GM23248 (cell line): Measurements from ENCODE around the gene ZBTB16. TPM values are rescaled to one million over a fixed set of nuclear protein-coding genes. Genes with fewer than 3 reads are reported as not detected.

Experiments
- DNase-seq: peaks from one replicate; pipeline ENCODE4 v3.0.0-alpha.2; 2015
- H2AFZ ChIP-seq: fragments of 200-600 bp; sonication (generic); 2 replicates; pipeline ENCODE4 v1.6.1; 2016; ENCODE audit warnings: antibody characterized with exemption
- H3F3A ChIP-seq: fragments of 200-600 bp; sonication (generic); 2 replicates; pipeline ENCODE4 v1.6.1; 2016; ENCODE audit warnings: mild to moderate bottlenecking, antibody characterized with exemption, mixed run types; ENCODE audit not compliant: insufficient read depth
- H3K27ac ChIP-seq: fragments of 200-600 bp; sonication (generic); 2 replicates; pipeline ENCODE4 v1.5.1; 2016; ENCODE audit warnings: mild to moderate bottlenecking
- H3K27me3 ChIP-seq: fragments of 200-600 bp; sonication (generic); replicated peaks from 2 replicates; pipeline ENCODE4 v1.6.1; 2016; ENCODE audit warnings: mild to moderate bottlenecking; ENCODE audit not compliant: insufficient read depth
- H3K36me3 ChIP-seq: fragments of 200-600 bp; sonication (generic); 2 replicates; pipeline ENCODE4 v1.6.1; 2016; ENCODE audit warnings: low read depth, mild to moderate bottlenecking
- H3K4me1 ChIP-seq: fragments of 200-600 bp; sonication (generic); 2 replicates; pipeline ENCODE4 v1.6.1; 2016; ENCODE audit warnings: mild to moderate bottlenecking; ENCODE audit not compliant: insufficient read depth
- H3K4me2 ChIP-seq: fragments of 200-600 bp; sonication (generic); one replicate; pipeline ENCODE4 v1.6.1; 2016; ENCODE audit warnings: mild to moderate bottlenecking; ENCODE audit not compliant: unreplicated experiment
- H3K4me3 ChIP-seq: fragments of 200-600 bp; sonication (generic); 2 replicates; pipeline ENCODE4 v1.5.1; 2016; ENCODE audit warnings: mild to moderate bottlenecking
- H3K79me2 ChIP-seq: fragments of 200-600 bp; sonication (generic); 2 replicates; pipeline ENCODE4 v1.6.1; 2016; ENCODE audit warnings: mild to moderate bottlenecking; ENCODE audit not compliant: insufficient read depth
- H3K9ac ChIP-seq: fragments of 200-600 bp; sonication (generic); 2 replicates; pipeline ENCODE4 v1.6.1; 2016; ENCODE audit warnings: mild to moderate bottlenecking
- H3K9me2 ChIP-seq: fragments of 200-600 bp; sonication (generic); 2 replicates; pipeline ENCODE4 v1.6.1; 2016; ENCODE audit warnings: mixed run types, mild to moderate bottlenecking, moderate library complexity; ENCODE audit not compliant: insufficient read depth
- H3K9me3 ChIP-seq: fragments of 200-600 bp; sonication (generic); one replicate; pipeline ENCODE4 v1.6.1; 2017; ENCODE audit warnings: low read depth
- H4K20me1 ChIP-seq: fragments of 200-600 bp; sonication (generic); 2 replicates; pipeline ENCODE4 v1.6.0; 2016; ENCODE audit not compliant: insufficient read depth
- EZH2 ChIP-seq: fragments of 200-600 bp; sonication (generic); IDR thresholded peaks from 2 replicates; pipeline ENCODE4 v1.6.1; 2018; ENCODE audit warnings: antibody characterized with exemption, mild to moderate bottlenecking; ENCODE audit not compliant: insufficient read depth, poor library complexity, severe bottlenecking
- EZH2phosphoT487 ChIP-seq: fragments of 200-600 bp; sonication (generic); IDR thresholded peaks from 2 replicates; pipeline ENCODE4 v1.6.1; 2018; ENCODE audit warnings: antibody characterized with exemption, moderate library complexity, mild to moderate bottlenecking, low read depth; ENCODE audit not compliant: insufficient read depth
- WGBS, 2 experiments: methylation state at CpG; one replicate each; pipeline ENCODE4 v1.1.6; 2015 to 2017; ENCODE audit warnings: low lambda C conversion rate in 2 of 2, low coverage in 1 of 2; ENCODE audit errors: missing lambda C conversion rate in 2 of 2; 5-methylcytosine and 5-hydroxymethylcytosine counted together
- in situ Hi-C: fragments of 300-500 bp; cut with MboI; formaldehyde crosslinking; loops from 2 replicates; pipeline ENCODE4 v1.15.0; 2020
- polyA plus RNA-seq: library from polyadenylated mRNA; unstranded; fragments of >200 nt; fragmentation: Nextera tagmentation; extraction: Ambion mirVana; gene quantifications from 2 replicates; pipeline ENCODE4 v1.2.1, GENCODE V29; 2016
- total RNA-seq: library from RNA; depleted of rRNA; stranded (reverse); fragments of >200 nt; shearing (Covaris generic); gene quantifications from 2 replicates; pipeline ENCODE4 v1.2.3, GENCODE V29; 2014

ZBTB16 gene
- total and polyA plus RNA-seq, 2 experiments from 2014 or later = not detected

- in situ Hi-C loops = no loop called here
- no peak overlapping the region for H3K27ac ChIP-seq
Measured at GRCh38 chr11:114085965-114086793, 26.7 kb downstream of the ZBTB16 start.

DNA sequence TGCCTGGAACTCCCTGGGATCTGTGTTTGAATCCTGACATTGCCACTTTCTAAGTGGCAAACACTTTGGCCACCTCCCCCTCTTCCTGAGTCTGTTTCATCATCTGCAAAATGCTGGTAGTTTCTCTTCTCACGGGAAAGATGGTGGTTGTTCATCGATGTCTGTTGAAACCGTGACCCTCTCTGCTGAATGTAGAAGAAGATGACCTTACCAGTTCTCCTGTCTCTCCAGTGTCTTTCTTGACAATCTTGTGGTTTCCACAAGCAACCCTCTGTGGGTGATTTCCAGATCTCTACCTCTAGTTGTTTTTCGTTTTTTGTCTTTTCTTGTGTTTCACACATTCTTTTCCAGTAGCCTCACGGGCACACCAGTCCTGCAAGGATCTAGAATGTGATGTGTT lies 27.5 kb downstream of the ZBTB16 start:
- H3K79me2 ChIP-seq = no peaks in the 10 kb centered on the region
- H3K9ac ChIP-seq = no peak overlapping the region
- H3K27me3 ChIP-seq = no peaks in the 10 kb centered on the region; the same call in none of the 2 replicates
- H3K4me3 ChIP-seq = no peak overlapping the region
- no peak overlapping the region for H3K27ac ChIP-seq
- H4K20me1 ChIP-seq = no peaks in the 10 kb centered on the region
- H3K9me3 ChIP-seq = no peaks in the 10 kb centered on the region
- H3F3A ChIP-seq = no peaks in the 10 kb centered on the region
- DNase-seq = no peak
- TF ChIP-seq EZH2 (no peak), EZH2phosphoT487 (no peak)
- no peaks in the 10 kb centered on the region for H3K9me2 ChIP-seq
- H2AFZ ChIP-seq = no peak overlapping the region
- no peak overlapping the region for H3K4me2 ChIP-seq
- no peaks in the 10 kb centered on the region for H3K4me1 ChIP-seq
- no peaks in the 10 kb centered on the region for H3K36me3 ChIP-seq
- in situ Hi-C loops = no loop called here
- WGBS, 2 experiments = 74 to 76% methylated on average over 5 of the region's 5 CpGs

More at GRCh38 chr11:114085965-114086793, 26.7 kb downstream of the ZBTB16 start:
- Histone ChIP-seq H3K4me2 (no peak overlapping the region), H3F3A (no peaks in the 10 kb centered on the region), H4K20me1 (no peaks in the 10 kb centered on the region), H3K9me3 (no peaks in the 10 kb centered on the region), H3K27me3 (no peaks in the 10 kb centered on the region; the same call in none of the 2 replicates), H3K4me3 (no peak overlapping the region), H3K79me2 (no peaks in the 10 kb centered on the region), H2AFZ (no peak overlapping the region), H3K4me1 (0 out of 2 replicates have a peak, but pooled peaks cover 3% of the 10 kb centered on the region), H3K36me3 (no peaks in the 10 kb centered on the region), H3K9ac (no peak overlapping the region), H3K9me2 (no peaks in the 10 kb centered on the region)
- WGBS, 2 experiments = 66 to 67% methylated on average over 7 of the region's 7 CpGs
- no peak for TF ChIP-seq EZH2
- DNase-seq = no peak

- Histone ChIP-seq H3K9me3 (no peaks in the 10 kb centered on the region), H3K36me3 (no peaks in the 10 kb centered on the region), H3F3A (no peaks in the 10 kb centered on the region), H3K4me1 (no peaks in the 10 kb centered on the region), H3K9ac (no peak overlapping the region), H3K4me2 (no peak overlapping the region), H3K27me3 (no peaks in the 10 kb centered on the region; the same call in none of the 2 replicates), H3K9me2 (no peaks in the 10 kb centered on the region), H3K27ac (no peak overlapping the region), H3K79me2 (no peaks in the 10 kb centered on the region), H2AFZ (no peak overlapping the region), H4K20me1 (no peaks in the 10 kb centered on the region), H3K4me3 (no peak overlapping the region)
- in situ Hi-C loops = no loop called here
- WGBS, 2 experiments = 74 to 77% methylated on average over 9 of the region's 9 CpGs
- no peak for DNase-seq
- TF ChIP-seq EZH2 (no peak), EZH2phosphoT487 (no peak)
Measured at GRCh38 chr11:114088216-114088615, 28.7 kb downstream of the ZBTB16 start.

DNA sequence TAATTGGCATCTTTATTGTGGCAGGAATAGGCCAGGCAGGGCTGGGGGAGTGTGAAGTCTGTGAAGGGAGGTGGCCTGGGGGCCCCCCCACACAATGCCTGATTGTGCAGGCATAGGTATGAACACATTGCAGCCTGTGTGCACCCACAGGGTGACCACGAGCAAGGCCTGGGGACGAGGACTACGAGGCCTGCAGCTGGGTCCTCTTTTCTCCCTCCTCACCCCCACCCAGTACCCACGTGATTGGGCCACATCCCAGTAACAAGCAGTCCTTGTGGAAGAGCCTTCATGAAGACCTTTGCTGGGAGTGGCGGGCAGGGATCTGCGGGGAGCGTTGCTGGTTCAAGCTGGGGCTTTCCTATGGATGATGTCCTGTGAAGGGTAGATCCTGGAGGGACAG lies 29.3 kb downstream of the ZBTB16 start:
- Histone ChIP-seq H3F3A (no peaks in the 10 kb centered on the region), H3K27ac (no peak overlapping the region), H3K9me3 (no peaks in the 10 kb centered on the region), H3K79me2 (no peaks in the 10 kb centered on the region), H3K4me1 (no peaks in the 10 kb centered on the region), H3K9me2 (no peaks in the 10 kb centered on the region), H3K9ac (no peak overlapping the region), H3K4me3 (no peak overlapping the region), H3K4me2 (no peak overlapping the region), H3K36me3 (no peaks in the 10 kb centered on the region), H2AFZ (no peak overlapping the region), H4K20me1 (no peaks in the 10 kb centered on the region), H3K27me3 (no peaks in the 10 kb centered on the region; the same call in none of the 2 replicates)
- WGBS, 2 experiments = 68 to 72% methylated on average over 7 of the region's 7 CpGs
- TF ChIP-seq EZH2 = no peak
- no peak for TF ChIP-seq EZH2phosphoT487
- DNase-seq = no peak
- in situ Hi-C loops = no loop called here
